Pancreas (tissue), 10 donors: ENCODE data around the gene MLF1. TPM values are rescaled to one million over a fixed set of nuclear protein-coding genes. Genes with fewer than 3 reads are reported as not detected.

Experiments
- ATAC-seq, 4 donors: fragments of 200-7000 bp; cut with Tn5 transposase; one replicate each; pipeline versions ENCODE4 v1.8.0 to v1.9.1; 2020; ENCODE audit warnings: mild to moderate bottlenecking in 4 of 4, moderate library complexity in 4 of 4
- DNase-seq, 6 donors: peaks; one replicate each; pipeline ENCODE4 v3.0.0-alpha.2; 2020
- FAIRE-seq: peaks from 2 replicates; lab custom pipeline; 2012; peaks lifted over from hg19 to GRCh38; lab: Jason Lieb, UNC
- H3K27ac ChIP-seq, 4 donors: fragments of 200-600 bp; sonication (generic); 1 replicate in 3 of 4; 2 replicates in 1 of 4; pipeline versions ENCODE4 v1.5.0 to v1.8.0; 2020
- H3K27me3 ChIP-seq, 4 donors: fragments of 200-600 bp; one replicate each; pipeline ENCODE4 v1.8.0; 2021
- H3K36me3 ChIP-seq, 3 donors: fragments of 200-600 bp; sonication (generic) in 1 of 3; one replicate each; pipeline versions ENCODE4 v1.5.0 to v1.8.0; 2020 to 2021
- H3K4me1 ChIP-seq, 3 donors: fragments of 200-600 bp; one replicate each; pipeline ENCODE4 v1.8.0; 2021
- H3K4me3 ChIP-seq, 4 donors: fragments of 200-600 bp; sonication (generic) in 2 of 4; one replicate each; pipeline versions ENCODE4 v1.5.0 to v1.8.0; 2020 to 2021
- H3K9me3 ChIP-seq, 4 donors: fragments of 200-600 bp; one replicate each; pipeline ENCODE4 v1.8.0; 2021
- WGBS, 2 donors: extraction: QIAGEN DNeasy Blood & Tissue Kit; methylation state at CpG; one replicate each; pipeline ENCODE4 v1.1.7; 2013; 5-methylcytosine and 5-hydroxymethylcytosine counted together
- intact Hi-C, 3 donors: fragments of 100-400 bp; cut with DNase I; formaldehyde crosslinking; loops; one replicate each; pipeline versions ENCODE4 v1.11.1 to v1.14.2; 2022
- polyA plus RNA-seq, 2 donors: library from polyadenylated mRNA; stranded (reverse); fragments of 200-250 nt; gene quantifications; one replicate each; pipeline ENCODE4 v1.2.3, GENCODE V29; 2013
- total RNA-seq, 6 donors: library from RNA; stranded (reverse); fragmentation: NEBNext Ultra II Directional in 4 of 6; extraction: Animal tissue kit (Norgen Biotek cat#: 25700) in 4 of 6; gene quantifications; one replicate each; pipeline versions ENCODE4 v1.2.1 to v1.2.4, GENCODE V29; 2021 to 2023
- TF ChIP-seq, protein P1 (sequence below), 4 donors: fragments of 200-600 bp; sonication (generic) in 3 of 4; IDR thresholded peaks; one replicate each; pipeline versions ENCODE4 v1.5.0 to v1.8.0; 2021; ENCODE audit warnings: antibody characterized with exemption in 4 of 4
- donor health status: healthy with polysubstance abuse.
- donor health status: DM: no; HTN: no; CAD: no; lungs with moderate emphysema.
- donor health status: DM: no; HTN: no; CAD: no.
- donor health status: control.
- donor health status: control.
- donor health status: Bipolar disorder and iron deficiency.
- donor health status: DM: yes; HTN: yes; CAD: no.
- donor health status: DM: no; HTN: no; CAD: no.
- donor health status: DM: no; HTN: no; CAD: no.
- donor health status: DM: yes; HTN: yes; CAD: no.

Gene MLF1
- total and polyA plus RNA-seq, 8 donors: 1.2 to 12.0 (median 3.6) TPM

DNA sequence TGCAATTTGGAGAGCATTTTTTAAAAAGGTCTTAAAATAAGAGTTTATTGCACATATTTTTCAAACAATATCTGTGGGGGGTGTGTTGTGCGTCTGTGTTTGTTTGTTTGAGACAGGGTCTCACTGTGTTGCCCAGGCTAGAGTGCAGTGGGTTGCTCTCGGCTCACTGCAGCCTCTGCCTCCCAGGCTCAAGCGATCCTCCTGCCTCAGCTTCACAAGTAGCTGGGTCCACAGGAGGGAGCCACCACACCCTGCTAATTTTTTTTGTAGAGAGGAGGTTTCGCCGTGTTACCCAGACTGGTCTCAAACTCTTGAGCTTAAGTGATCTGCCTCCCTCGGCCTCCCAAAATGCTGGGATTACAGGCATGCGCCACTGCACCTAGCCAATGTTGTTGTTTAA is 2.7 kb downstream of the MLF1 start:
- FAIRE-seq (no peak), DNase-seq (no peak), ATAC-seq (no peak)
- 81 to 93% methylated on average over 7 of the region's 7 CpGs for WGBS, 2 donors
- TF ChIP-seq, protein P1, sequence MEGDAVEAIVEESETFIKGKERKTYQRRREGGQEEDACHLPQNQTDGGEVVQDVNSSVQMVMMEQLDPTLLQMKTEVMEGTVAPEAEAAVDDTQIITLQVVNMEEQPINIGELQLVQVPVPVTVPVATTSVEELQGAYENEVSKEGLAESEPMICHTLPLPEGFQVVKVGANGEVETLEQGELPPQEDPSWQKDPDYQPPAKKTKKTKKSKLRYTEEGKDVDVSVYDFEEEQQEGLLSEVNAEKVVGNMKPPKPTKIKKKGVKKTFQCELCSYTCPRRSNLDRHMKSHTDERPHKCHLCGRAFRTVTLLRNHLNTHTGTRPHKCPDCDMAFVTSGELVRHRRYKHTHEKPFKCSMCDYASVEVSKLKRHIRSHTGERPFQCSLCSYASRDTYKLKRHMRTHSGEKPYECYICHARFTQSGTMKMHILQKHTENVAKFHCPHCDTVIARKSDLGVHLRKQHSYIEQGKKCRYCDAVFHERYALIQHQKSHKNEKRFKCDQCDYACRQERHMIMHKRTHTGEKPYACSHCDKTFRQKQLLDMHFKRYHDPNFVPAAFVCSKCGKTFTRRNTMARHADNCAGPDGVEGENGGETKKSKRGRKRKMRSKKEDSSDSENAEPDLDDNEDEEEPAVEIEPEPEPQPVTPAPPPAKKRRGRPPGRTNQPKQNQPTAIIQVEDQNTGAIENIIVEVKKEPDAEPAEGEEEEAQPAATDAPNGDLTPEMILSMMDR (IDR thresholded peaks at IDR 0.05): no peak
- no peaks in the 10 kb centered on the region for H3K36me3 ChIP-seq
- H3K9me3 ChIP-seq: no peaks in the 10 kb centered on the region
- H3K27ac ChIP-seq: no peak overlapping the region
- no peak overlapping the region for H3K4me3 ChIP-seq
- H3K27me3 ChIP-seq: no peaks in the 10 kb centered on the region
- intact Hi-C loops: no loop called here
- H3K4me1 ChIP-seq: no peaks in the 10 kb centered on the region

DNA sequence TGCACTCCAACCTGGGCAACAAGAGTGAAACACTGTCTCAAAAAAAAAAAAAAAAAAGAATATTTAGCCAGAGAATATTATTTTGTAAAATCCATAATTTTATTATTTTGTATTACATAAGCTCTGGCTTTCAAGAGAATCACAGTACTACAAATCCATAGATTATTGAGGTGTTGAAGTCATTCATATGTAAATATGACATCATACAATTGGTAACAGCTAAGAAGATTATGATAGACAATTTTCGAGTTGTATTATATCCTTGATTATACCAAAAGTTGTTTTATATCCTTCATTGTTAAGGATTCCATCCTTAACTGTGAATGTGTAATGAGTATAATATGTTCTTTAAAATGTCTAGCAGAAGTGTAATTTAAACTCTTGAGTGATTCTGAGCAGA is 3.7 kb downstream of the MLF1 start:
- DNase-seq (no peak), FAIRE-seq (no peak), ATAC-seq (no peak)
- Histone ChIP-seq H3K27me3 (no peaks in the 10 kb centered on the region), H3K4me1 (no peaks in the 10 kb centered on the region), H3K36me3 (no peaks in the 10 kb centered on the region), H3K27ac (no peak overlapping the region), H3K9me3 (no peaks in the 10 kb centered on the region), H3K4me3 (no peak overlapping the region)
- WGBS, 2 donors: 43 to 50% methylated on average over 1 of the region's 1 CpG
- TF ChIP-seq, protein P1 (IDR thresholded peaks at IDR 0.05): no peak
- intact Hi-C loops: no loop called here

DNA sequence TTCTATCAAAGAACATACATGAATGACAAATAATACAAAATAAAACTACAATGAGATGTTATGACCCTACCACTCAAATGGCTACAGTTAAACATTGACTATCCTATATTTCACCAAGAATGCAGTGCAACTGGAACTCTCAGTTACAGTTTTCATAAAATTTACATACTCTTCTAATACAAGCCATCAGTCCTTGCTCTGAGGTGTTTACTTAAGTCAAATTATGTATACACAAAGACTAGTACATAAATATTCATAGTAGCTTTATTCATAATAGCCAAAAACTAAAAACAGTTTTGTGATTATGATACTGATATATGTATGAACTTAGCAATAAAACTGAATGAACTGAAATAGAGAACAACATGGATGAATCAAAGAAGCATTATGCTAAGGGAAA is 19.2 kb downstream of the MLF1 start:
- no peaks in the 10 kb centered on the region for H3K36me3 ChIP-seq
- intact Hi-C loops: no loop called here
- no peak overlapping the region for H3K27ac ChIP-seq
- H3K4me3 ChIP-seq: no peak overlapping the region
- H3K9me3 ChIP-seq: no peaks in the 10 kb centered on the region
- ATAC-seq (no peak), DNase-seq (no peak), FAIRE-seq (no peak)
- TF ChIP-seq, protein P1 (IDR thresholded peaks at IDR 0.05): no peak
- H3K4me1 ChIP-seq: no peaks in the 10 kb centered on the region
- H3K27me3 ChIP-seq: no peaks in the 10 kb centered on the region

DNA sequence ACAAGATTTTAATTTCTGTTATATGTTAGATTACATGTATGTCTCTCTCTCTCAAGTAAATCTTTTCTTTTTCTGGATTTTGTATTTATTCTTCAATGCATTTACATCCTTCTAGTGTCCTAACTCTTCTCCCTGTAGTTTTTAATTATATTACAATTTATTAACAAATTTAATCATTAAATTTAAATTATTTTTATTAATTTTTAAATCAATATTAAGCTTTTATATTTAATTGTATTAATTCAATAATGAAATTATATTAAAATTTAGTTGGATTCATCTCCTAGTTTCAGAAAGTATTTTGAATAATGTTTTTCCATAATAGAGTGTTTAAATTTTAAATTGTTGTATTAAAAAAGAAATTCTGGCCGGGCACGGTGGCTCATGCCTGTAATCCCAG is 29.8 kb downstream of the MLF1 start:
- no peaks in the 10 kb centered on the region for H3K4me1 ChIP-seq
- H3K36me3 ChIP-seq: no peaks in the 10 kb centered on the region
- intact Hi-C loops: no loop called here
- FAIRE-seq (peak; percentile 91), DNase-seq (no peak), ATAC-seq (no peak)
- no peak overlapping the region for H3K4me3 ChIP-seq
- no peak overlapping the region for H3K27ac ChIP-seq
- H3K9me3 ChIP-seq: no peaks in the 10 kb centered on the region
- no peaks in the 10 kb centered on the region for H3K27me3 ChIP-seq
- TF ChIP-seq, protein P1 (IDR thresholded peaks at IDR 0.05): no peak
- 92 to 98% methylated on average over 2 of the region's 2 CpGs for WGBS, 2 donors

DNA sequence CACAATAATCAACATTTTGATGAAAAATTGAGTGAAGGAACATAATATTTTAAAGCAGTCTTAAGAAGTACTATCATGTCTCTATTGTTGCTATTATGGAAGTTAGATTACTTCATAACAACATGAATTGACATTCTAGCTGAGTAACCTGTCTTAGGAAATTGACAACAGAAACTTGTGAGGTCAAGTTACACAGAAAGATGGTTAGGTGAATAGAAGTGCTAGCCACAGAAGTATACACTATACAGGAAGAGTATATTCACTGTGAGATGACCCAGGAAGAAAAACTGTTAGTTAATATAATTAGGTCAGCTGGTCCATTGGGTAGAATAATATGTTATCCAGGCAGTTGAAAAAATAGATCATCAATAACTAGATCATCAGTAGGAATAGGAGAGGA is 31.2 kb downstream of the MLF1 start:
- H3K36me3 ChIP-seq: no peaks in the 10 kb centered on the region
- no peak overlapping the region for H3K4me3 ChIP-seq
- TF ChIP-seq, protein P1 (IDR thresholded peaks at IDR 0.05): no peak
- DNase-seq (no peak), ATAC-seq (no peak), FAIRE-seq (no peak)
- H3K27ac ChIP-seq: no peak overlapping the region
- no peaks in the 10 kb centered on the region for H3K27me3 ChIP-seq
- no peaks in the 10 kb centered on the region for H3K4me1 ChIP-seq
- H3K9me3 ChIP-seq: no peaks in the 10 kb centered on the region
- intact Hi-C loops: no loop called here
